HAP-1 (cell line): ENCODE data around the gene RFTN1.

Source experiments
- DNase-seq, 2 experiments: peaks; one replicate each; pipeline ENCODE4 v3.0.0-alpha.2; 2016 to 2020; ENCODE audit warnings: low spot score in 2 of 2
- H3K27me3 ChIP-seq: fragments of 250-450 bp; sonication (Bioruptor Pico); 2 replicates; pipeline ENCODE4 v1.5.1; 2020; ENCODE audit warnings: low read depth, mild to moderate bottlenecking, moderate library complexity
- H3K36me3 ChIP-seq: fragments of 250-450 bp; sonication (Bioruptor Pico); replicated peaks from 2 replicates; pipeline ENCODE4 v1.5.1; 2020; ENCODE audit warnings: mild to moderate bottlenecking
- H3K4me1 ChIP-seq: fragments of 250-450 bp; sonication (Bioruptor Pico); 2 replicates; pipeline ENCODE4 v1.5.1; 2020; ENCODE audit warnings: mild to moderate bottlenecking
- H3K4me3 ChIP-seq: fragments of 250-450 bp; sonication (Bioruptor Pico); 2 replicates; pipeline ENCODE4 v1.5.1; 2020; ENCODE audit warnings: mild to moderate bottlenecking, moderate library complexity
- H3K9me3 ChIP-seq: fragments of 250-450 bp; sonication (Bioruptor Pico); 2 replicates; pipeline ENCODE4 v1.5.1; 2020; ENCODE audit warnings: mild to moderate bottlenecking, moderate library complexity
- in situ Hi-C: fragments of 300-500 bp; cut with MboI; formaldehyde crosslinking; loops from 3 replicates; pipeline ENCODE4 v1.14.3; 2020; ENCODE audit warnings: low sequenced_read_pairs, inconsistent platforms, mixed read lengths

The RFTN1 gene

DNA sequence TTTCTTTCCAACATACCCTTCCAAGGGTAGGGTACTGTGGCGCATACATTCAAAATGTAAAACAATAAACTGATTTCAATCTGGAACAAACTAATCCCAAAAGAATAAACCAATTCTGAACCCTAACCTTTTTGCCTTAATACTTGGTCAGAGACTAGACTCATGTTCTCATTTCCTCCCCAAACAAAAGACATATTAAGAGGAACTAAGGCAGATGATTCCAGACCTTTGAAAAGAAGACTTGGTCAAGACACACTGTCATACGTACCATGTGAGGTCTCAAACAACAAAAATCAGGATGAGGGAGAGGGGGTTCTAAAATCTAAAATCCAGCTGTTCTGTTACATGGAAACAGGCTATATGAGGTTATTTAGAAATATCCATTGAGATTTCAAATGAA, 102.1 kb downstream of the RFTN1 start:
- Histone ChIP-seq H3K36me3 (no peaks in the 10 kb centered on the region), H3K4me1 (no peaks in the 10 kb centered on the region), H3K9me3 (no peaks in the 10 kb centered on the region), H3K27me3 (peaks cover 18% of the 10 kb centered on the region; the same call in 1 of the 2 replicates), H3K4me3 (no peak overlapping the region)
- in situ Hi-C loops = no loop called here
- DNase-seq = no peak

DNA sequence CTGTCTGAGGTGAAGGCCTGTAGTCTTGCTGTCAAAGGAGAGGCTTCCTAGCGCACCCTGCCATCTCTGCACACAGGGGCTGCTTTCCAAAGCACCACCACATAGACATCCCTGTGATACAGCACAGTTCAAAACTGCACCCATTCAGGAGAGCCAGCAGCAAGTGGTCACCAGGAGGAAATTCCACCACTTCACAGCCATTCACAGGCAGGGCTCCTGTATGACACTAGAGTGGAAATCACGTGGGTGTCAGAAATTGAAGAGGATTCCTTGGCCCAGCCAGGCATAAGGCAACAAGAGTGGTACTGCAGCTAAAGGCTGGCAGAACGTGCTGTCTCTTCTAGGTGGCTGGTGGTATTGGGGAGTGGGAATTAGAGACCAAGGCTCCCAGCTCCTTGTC, 102.8 kb downstream of the RFTN1 start:
- H3K4me1 ChIP-seq = no peaks in the 10 kb centered on the region
- in situ Hi-C loops = no loop called here
- H3K36me3 ChIP-seq = no peaks in the 10 kb centered on the region

DNA sequence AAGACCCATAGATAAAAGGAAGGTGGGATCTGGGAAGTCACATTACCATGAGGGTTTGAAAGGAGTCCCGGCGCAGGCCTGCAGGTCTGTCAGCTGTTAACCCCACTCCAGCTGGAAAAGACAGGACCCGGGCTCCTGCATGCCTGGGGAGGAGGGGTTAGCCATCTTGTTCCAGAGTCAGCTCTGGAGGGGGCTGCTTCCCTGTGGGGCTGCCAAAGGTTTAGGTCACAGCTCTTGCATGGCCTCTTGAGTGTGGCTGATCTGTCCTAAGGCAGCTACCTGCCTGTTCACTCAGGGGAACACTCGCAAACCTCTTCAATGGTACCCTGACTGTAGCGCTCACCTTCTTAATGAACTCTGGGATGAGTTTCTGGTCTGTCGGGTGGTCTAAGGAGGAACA, 104.5 kb downstream of the RFTN1 start:
- in situ Hi-C loops = no loop called here
- no peak overlapping the region for H3K4me3 ChIP-seq
- H3K27me3 ChIP-seq = peaks cover 14% of the 10 kb centered on the region; the same call in 1 of the 2 replicates
- H3K36me3 ChIP-seq = no peaks in the 10 kb centered on the region
- no peaks in the 10 kb centered on the region for H3K9me3 ChIP-seq
- no peaks in the 10 kb centered on the region for H3K4me1 ChIP-seq
- no peak for DNase-seq

More for the DNA sequence above, 102.8 kb downstream of the RFTN1 start:
- DNase-seq = no peak
- Histone ChIP-seq H3K27me3 (peaks cover 14% of the 10 kb centered on the region; the same call in 1 of the 2 replicates), H3K4me3 (no peak overlapping the region), H3K9me3 (no peaks in the 10 kb centered on the region)

DNA sequence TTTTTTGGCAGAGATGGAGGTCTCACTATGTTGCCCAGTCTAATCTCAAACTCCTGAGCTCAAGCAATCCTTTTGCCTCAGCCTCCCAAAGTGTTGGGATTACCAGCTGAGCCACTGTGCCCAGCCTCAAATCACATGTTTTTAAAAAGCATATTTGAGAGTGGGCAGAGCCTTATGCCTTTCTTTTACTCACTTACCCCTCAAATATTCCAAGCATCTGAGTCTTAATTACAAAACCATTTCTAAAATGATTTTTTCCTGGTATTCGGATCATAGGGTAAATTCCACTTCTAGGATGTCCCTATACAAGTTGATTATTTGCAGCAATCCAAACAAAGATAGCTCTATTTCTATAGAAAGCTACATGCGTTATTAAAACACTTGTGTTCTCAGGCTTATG, 106.1 kb downstream of the RFTN1 start:
- Histone ChIP-seq H3K4me3 (no peak overlapping the region), H3K27me3 (peaks cover 14% of the 10 kb centered on the region; the same call in 1 of the 2 replicates), H3K36me3 (no peaks in the 10 kb centered on the region), H3K9me3 (no peaks in the 10 kb centered on the region), H3K4me1 (no peaks in the 10 kb centered on the region)
- no peak for DNase-seq
- in situ Hi-C loops = no loop called here

DNA sequence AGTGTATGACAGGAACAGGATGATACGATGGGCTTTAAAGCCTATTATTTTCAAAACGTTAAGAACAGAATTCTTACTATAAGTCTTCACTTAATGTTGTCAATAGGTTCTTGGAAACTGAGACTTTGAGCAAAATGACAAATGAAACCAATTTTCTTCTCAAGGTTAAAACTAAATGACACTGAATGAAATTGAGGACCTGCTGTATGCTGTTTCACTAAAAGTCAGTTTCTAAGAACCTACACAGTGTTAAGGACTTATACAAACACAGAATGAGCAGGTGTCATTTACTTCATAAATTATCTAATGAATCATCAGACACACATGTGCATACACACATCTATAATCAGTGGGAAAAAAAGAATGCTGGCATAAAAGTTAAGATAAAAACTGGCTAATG, 106.9 kb downstream of the RFTN1 start:
- DNase-seq = no peak
- Histone ChIP-seq H3K4me1 (no peaks in the 10 kb centered on the region), H3K36me3 (no peaks in the 10 kb centered on the region), H3K27me3 (peaks cover 14% of the 10 kb centered on the region; the same call in 1 of the 2 replicates), H3K4me3 (no peak overlapping the region), H3K9me3 (no peaks in the 10 kb centered on the region)
- in situ Hi-C loops = no loop called here

DNA sequence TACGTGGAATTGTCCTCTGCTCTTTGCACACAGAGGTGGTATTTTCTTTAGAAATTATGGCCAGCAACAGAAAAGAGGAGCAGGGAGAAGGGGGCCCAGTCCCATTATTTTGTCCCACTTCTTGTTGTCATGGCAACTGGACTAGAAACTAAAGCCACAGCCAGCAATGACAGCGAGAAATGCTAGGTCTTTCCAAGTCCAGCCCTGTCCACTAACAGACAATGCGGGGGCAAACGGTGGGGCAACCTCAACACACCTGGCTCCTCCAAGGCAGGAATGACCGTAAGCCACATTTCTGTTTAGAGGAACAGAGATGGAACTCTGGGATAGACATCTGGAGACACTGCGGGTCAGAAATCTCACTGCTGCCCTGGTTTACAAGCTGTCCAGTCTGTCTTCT, 107.3 kb downstream of the RFTN1 start:
- in situ Hi-C loops = no loop called here
- DNase-seq = no peak

DNA sequence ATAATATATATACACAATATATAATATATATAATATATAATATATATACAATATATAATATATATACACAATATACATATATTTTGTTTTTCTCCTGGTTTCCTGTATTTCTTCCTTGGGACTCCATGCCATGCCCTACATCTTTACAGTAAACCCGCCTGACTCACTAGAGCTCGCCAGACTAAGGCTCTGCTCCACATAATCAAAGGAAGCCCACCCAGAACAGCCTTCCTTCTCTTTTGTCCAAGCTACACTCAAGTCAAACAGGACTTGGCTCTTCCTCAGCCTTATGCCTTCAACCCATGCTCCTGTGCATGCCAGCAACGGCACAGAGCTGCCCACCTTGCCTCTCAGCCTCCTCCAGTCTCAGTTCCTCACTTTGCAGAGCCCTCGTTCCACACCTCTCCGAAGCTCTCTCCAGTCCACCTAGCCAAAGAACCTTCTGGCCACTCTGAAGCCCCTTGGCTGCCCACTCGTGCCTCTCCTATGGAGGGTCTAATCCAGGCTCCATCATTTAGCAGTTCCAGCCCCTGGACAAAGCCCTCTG, 109.1 kb downstream of the RFTN1 start:
- in situ Hi-C loops = no loop called here
- H3K27me3 ChIP-seq = peaks cover 8% of the 10 kb centered on the region; the same call in 1 of the 2 replicates
- no peaks in the 10 kb centered on the region for H3K9me3 ChIP-seq
- no peaks in the 10 kb centered on the region for H3K4me1 ChIP-seq
- no peak for DNase-seq
- H3K4me3 ChIP-seq = no peak overlapping the region
- no peaks in the 10 kb centered on the region for H3K36me3 ChIP-seq

More for the DNA sequence above, 107.3 kb downstream of the RFTN1 start:
- H3K36me3 ChIP-seq = no peaks in the 10 kb centered on the region
- H3K27me3 ChIP-seq = peaks cover 13% of the 10 kb centered on the region; the same call in 1 of the 2 replicates
- no peaks in the 10 kb centered on the region for H3K9me3 ChIP-seq
- H3K4me3 ChIP-seq = no peak overlapping the region
- no peaks in the 10 kb centered on the region for H3K4me1 ChIP-seq

DNA sequence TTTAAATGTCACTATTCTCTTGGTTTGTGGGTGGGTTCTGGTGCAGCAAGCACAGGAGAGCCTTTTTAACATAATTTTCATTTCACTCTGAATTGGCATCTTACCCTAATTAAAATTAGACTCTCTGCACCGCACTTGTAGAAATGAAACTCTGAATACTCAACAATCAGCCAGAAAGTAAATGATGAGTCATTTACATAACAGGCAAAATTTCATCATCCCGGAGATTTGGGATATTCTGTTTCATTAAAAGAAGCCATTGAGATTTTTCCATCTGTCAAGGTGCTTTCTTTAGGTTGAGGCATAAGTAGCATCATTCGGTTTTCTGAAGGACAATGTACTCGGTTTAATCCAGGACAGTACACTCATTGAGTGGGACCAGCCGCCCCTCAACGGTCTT, 111.0 kb downstream of the RFTN1 start:
- no peak for DNase-seq
- Histone ChIP-seq H3K4me1 (no peaks in the 10 kb centered on the region), H3K27me3 (peaks cover 5% of the 10 kb centered on the region; the same call in 1 of the 2 replicates), H3K4me3 (no peak overlapping the region), H3K36me3 (no peaks in the 10 kb centered on the region), H3K9me3 (no peaks in the 10 kb centered on the region)
- in situ Hi-C loops = no loop called here

DNA sequence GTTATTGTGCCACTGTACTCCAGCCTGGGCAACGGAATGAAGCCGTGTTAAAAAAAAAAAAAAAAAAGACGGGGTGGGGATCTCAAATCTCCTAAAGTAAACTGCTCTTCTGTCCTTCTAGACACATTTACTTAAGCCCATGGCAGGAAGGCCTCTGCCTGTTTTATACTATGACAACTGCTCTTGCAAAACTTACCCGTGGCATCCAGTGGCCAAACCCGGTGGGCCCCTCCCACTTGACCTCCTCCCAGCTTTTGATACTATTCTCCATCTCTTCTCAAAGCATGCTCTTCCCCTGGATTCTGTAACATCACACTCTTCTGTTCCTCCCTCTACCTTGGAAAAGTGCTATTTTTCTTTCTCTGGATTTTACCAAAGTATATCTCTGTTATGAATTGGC, 112.2 kb downstream of the RFTN1 start:
- in situ Hi-C loops = no loop called here
- H3K27me3 ChIP-seq = peaks cover 2% of the 10 kb centered on the region; the same call in 1 of the 2 replicates

DNA sequence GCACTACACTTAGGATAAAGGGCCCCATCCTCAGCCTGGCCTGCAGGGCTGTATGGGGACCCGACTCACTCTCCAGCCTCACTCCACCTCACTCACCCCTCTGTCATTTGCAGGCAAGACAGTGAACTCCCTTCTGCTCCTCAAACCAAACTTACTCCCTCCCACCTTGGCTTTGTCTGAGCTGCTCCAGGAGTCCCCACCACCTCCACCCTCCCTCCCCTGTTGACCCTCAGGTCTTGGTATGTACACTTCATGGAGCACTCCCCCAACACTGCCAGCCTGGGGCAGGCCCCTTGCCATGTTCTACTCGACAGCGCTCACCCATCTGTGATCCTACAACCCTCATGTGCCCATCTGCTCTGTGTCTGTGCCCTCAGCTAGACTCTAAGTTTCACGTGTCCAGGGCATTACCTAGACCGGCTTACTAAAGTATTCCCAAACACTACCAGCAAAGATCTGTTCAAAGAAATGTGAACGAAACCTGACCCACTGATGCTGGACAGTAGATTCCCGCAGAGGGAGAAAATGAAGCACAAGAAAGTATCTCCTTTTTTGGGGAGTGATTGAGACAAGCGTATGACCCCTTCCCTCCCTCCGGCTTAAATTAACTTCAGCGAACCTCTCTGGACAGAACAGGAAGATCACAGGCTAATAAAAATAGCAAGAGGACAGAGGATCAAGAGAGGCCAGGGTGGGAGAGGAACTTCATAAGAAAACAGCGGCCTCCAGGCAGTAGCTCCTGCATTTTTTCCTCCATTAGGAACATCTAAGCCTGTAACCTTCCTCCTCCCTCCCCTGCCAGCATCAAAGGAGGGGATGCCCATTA, 113.2 kb downstream of the RFTN1 start:
- no peaks in the 10 kb centered on the region for H3K36me3 ChIP-seq
- H3K4me3 ChIP-seq = no peak overlapping the region
- H3K9me3 ChIP-seq = no peaks in the 10 kb centered on the region
- no peaks in the 10 kb centered on the region for H3K4me1 ChIP-seq
- H3K27me3 ChIP-seq = peaks cover 12% of the 10 kb centered on the region
- no peak for DNase-seq
- in situ Hi-C loops = no loop called here

More for the DNA sequence above, 112.2 kb downstream of the RFTN1 start:
- no peak overlapping the region for H3K4me3 ChIP-seq
- H3K4me1 ChIP-seq = no peaks in the 10 kb centered on the region
- H3K36me3 ChIP-seq = no peaks in the 10 kb centered on the region
- DNase-seq = no peak
- H3K9me3 ChIP-seq = no peaks in the 10 kb centered on the region

DNA sequence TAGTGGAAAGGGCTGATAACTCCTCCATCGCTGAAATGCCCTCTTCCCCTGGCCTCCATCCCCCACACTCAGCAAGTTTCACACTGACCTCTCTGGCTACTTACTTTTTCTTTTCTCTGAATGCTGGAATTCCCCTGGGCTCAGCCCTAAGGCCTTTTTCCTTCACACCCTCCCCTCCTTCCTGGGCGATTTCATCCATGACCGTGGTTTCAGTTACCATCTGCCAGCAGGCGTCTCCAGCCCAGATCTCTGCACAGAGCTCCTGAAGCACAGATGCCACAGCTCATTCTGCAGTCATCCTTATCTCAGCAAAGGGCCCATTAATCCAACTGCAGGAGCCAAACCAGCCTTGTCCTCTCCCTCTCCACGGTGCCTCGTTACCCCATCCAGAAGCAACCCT, 114.0 kb downstream of the RFTN1 start:
- Histone ChIP-seq H3K4me1 (no peaks in the 10 kb centered on the region), H3K9me3 (no peaks in the 10 kb centered on the region), H3K4me3 (no peak overlapping the region), H3K27me3 (peaks cover 14% of the 10 kb centered on the region), H3K36me3 (no peaks in the 10 kb centered on the region)
- DNase-seq = no peak
- in situ Hi-C loops = no loop called here

DNA sequence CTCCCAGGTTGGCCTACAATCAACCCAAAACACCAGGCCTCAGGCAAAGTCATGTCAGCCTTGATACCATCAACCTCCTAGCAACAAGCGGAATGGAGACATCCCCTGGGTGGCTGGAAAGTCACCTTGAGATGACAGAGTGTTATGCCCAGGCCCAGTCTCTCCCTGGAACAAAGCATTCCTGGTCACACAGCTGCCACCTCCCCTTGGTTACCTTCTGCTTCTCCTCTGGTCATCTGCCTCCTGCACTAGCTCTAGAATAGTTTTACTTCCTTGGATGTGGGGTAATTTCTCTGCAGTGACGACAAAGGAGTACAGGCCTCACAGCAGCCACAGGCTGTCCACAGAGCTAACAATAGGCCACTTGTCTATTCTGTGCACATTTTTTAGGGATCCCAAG, 114.9 kb downstream of the RFTN1 start:
- in situ Hi-C loops = no loop called here
- Histone ChIP-seq H3K9me3 (no peaks in the 10 kb centered on the region), H3K36me3 (no peaks in the 10 kb centered on the region), H3K4me3 (no peak overlapping the region), H3K27me3 (peaks cover 14% of the 10 kb centered on the region), H3K4me1 (no peaks in the 10 kb centered on the region)
- DNase-seq = no peak

DNA sequence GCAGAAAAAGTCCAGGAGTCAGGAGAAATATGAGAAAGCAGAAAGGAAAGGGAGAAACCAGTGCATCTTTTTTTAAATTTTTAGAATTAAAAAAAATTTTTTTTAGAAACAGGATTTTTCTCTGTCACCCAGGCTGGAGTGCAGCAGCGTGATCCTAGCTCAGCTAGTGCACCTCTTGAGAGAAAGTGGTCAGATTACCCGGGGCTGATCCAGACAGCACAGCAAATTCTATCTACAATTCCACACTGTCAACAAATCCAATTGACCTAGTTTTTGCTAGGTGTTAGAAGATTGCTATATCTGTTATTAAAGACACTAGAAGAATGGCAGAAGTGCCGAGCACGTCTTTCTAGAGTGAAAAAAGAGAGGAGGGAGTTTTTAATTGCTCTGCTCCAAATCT, 117.3 kb downstream of the RFTN1 start:
- no peaks in the 10 kb centered on the region for H3K4me1 ChIP-seq
- in situ Hi-C loops = no loop called here
- H3K9me3 ChIP-seq = no peaks in the 10 kb centered on the region
- no peak for DNase-seq
- no peak overlapping the region for H3K4me3 ChIP-seq
- H3K27me3 ChIP-seq = peaks cover 14% of the 10 kb centered on the region
- no peaks in the 10 kb centered on the region for H3K36me3 ChIP-seq

DNA sequence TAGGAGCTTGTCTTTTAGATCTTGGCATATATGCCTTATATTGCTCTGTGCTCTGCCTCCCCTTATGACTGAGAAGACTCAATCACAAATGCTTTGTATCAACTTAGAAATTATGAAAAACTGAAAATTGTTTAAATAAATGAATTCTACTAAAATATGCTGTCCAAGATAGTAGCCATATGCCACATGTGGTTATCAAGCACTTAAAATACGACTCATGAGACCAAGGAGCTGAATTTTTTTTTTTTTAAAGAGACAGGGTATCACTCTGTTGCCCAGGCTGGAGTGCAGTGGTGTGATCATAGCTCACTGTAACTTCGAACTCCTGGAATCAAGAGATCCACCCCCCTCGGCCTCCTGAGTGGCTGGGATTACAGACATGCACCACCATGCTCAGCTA, 118.3 kb downstream of the RFTN1 start:
- in situ Hi-C loops = no loop called here
- DNase-seq = no peak
- Histone ChIP-seq H3K9me3 (no peaks in the 10 kb centered on the region), H3K36me3 (no peaks in the 10 kb centered on the region), H3K27me3 (peaks cover 14% of the 10 kb centered on the region), H3K4me3 (no peak overlapping the region), H3K4me1 (no peaks in the 10 kb centered on the region; the same call in 1 of the 2 replicates)
